Aorta (tissue), 5 donors: Measurements from ENCODE around the gene CALY. TPM values are rescaled to one million over a fixed set of nuclear protein-coding genes. Genes with fewer than 3 reads are reported as not detected.
A peak's percentile ranks its signal among the peaks of the same experiment; 100 is the strongest.

Experiments
- ATAC-seq: fragments of 200-7000 bp; cut with Tn5 transposase; one replicate; pipeline ENCODE4 v1.9.1; 2022; ENCODE audit warnings: moderate library complexity; ENCODE audit not compliant: low FRiP score
- DNase-seq, 2 donors: peaks; one replicate each; pipeline ENCODE4 v3.0.0-alpha.2; 2020
- H3K27ac ChIP-seq, 2 donors: one replicate each; pipeline ENCODE4 v1.5.1; 2013; ENCODE audit warnings: low read length in 2 of 2, mild to moderate bottlenecking in 2 of 2, moderate library complexity in 2 of 2, control low read depth in 1 of 2, inconsistent platforms in 1 of 2, low read depth in 1 of 2
- H3K27me3 ChIP-seq, 2 donors: one replicate each; pipeline ENCODE4 v1.6.1; 2013; ENCODE audit warnings: control low read depth in 1 of 2, low read length in 1 of 2, mild to moderate bottlenecking in 1 of 2, moderate library complexity in 1 of 2; ENCODE audit not compliant: insufficient read depth in 2 of 2, control insufficient read depth in 1 of 2
- H3K36me3 ChIP-seq, 2 donors: one replicate each; pipeline ENCODE4 v1.6.1; 2013; ENCODE audit warnings: control low read depth in 1 of 2, low read length in 1 of 2, mild to moderate bottlenecking in 1 of 2; ENCODE audit not compliant: insufficient read depth in 2 of 2, control insufficient read depth in 1 of 2
- H3K4me1 ChIP-seq, 2 donors: one replicate each; pipeline ENCODE4 v1.6.1; 2013; ENCODE audit warnings: low read length in 2 of 2, control low read depth in 1 of 2, mild to moderate bottlenecking in 1 of 2, moderate library complexity in 1 of 2; ENCODE audit not compliant: insufficient read depth in 2 of 2, control insufficient read depth in 1 of 2
- H3K4me3 ChIP-seq, 2 donors: one replicate each; pipeline ENCODE4 v1.5.1; 2013; ENCODE audit warnings: low read length in 2 of 2, control low read depth in 1 of 2, mild to moderate bottlenecking in 1 of 2
- H3K9me3 ChIP-seq: one replicate; pipeline ENCODE4 v1.6.1; 2013; ENCODE audit warnings: mild to moderate bottlenecking, low read length; ENCODE audit not compliant: control insufficient read depth
- WGBS, 2 donors: extraction: QIAGEN DNeasy Blood & Tissue Kit; methylation state at CpG; one replicate each; pipeline ENCODE4 v1.1.7; 2013; 5-methylcytosine and 5-hydroxymethylcytosine counted together
- intact Hi-C, 2 donors: fragments of 100-400 bp; cut with DNase I; formaldehyde crosslinking; loops; one replicate each; pipeline versions ENCODE4 v1.14.2 to v1.15.0; 2022
- long read RNA-seq, 2 donors: library from polyadenylated mRNA; unstranded; transcript quantifications; one replicate each; pipeline ENCODE4 v2.0.0, GENCODE V29; 2020 to 2021
- polyA plus RNA-seq, 2 donors: library from polyadenylated mRNA; stranded (reverse); fragments of 200-250 nt; gene quantifications; one replicate each; pipeline ENCODE4 v1.2.3, GENCODE V29; 2013
- total RNA-seq, 2 donors: library from RNA; stranded (reverse); fragmentation: NEBNext Ultra II Directional; extraction: Animal tissue kit (Norgen Biotek cat#: 25700); gene quantifications; one replicate each; pipeline ENCODE4 v1.2.1, GENCODE V29; 2021
- donor health status: healthy with polysubstance abuse.
- donor health status: Bipolar disorder and iron deficiency.
- donor health status: DM: no; HTN: no; CAD: no.
- donor health status: DM: no; HTN: no; CAD: no.
- donor health status: DM: yes; HTN: yes; CAD: no.

Gene CALY
- total RNA-seq (not detected), polyA plus RNA-seq (not detected)
- long read RNA-seq, donor 1: 0 reads
- long read RNA-seq, donor 2: 0 reads

GRCh38 chr10:133336577-133337369, at the start of gene CALY:
Gene CALY (minus strand): TSS chr10:133336896. CDS start chr10:133328989, 7,907 bp downstream.
- ATAC-seq: peak; percentile 8
- no peaks in the 10 kb centered on the region for H3K27me3 ChIP-seq
- WGBS, 2 donors: 13 to 16% methylated on average over 61 to 63 of the region's 63 CpGs
- no peak for DNase-seq
- intact Hi-C loops: no loop called here
- H3K36me3 ChIP-seq: no peaks in the 10 kb centered on the region
- H3K27ac ChIP-seq: no peak within 1 kb of the TSS
- no peaks in the 10 kb centered on the region for H3K4me1 ChIP-seq
- H3K9me3 ChIP-seq: no peaks in the 10 kb centered on the region
- H3K4me3 ChIP-seq: no peak within 1 kb of the TSS

GRCh38 chr10:133385214-133385613, 48.5 kb upstream of the CALY start:
- Histone ChIP-seq H3K4me1 (no peaks in the 10 kb centered on the region), H3K9me3 (no peaks in the 10 kb centered on the region), H3K36me3 (peaks cover 0 to 4% of the 10 kb centered on the region in 2 donors), H3K4me3 (no peak overlapping the region), H3K27ac (no peak overlapping the region), H3K27me3 (no peaks in the 10 kb centered on the region)
- intact Hi-C loops: no loop called here
- DNase-seq (peak in 1 of 2 donors; percentile 34), ATAC-seq (no peak)
- WGBS, 2 donors: 93 to 95% methylated on average over 2 of the region's 2 CpGs

GRCh38 chr10:133384071-133384470, 47.4 kb upstream of the CALY start:
- intact Hi-C loops: no loop called here
- Histone ChIP-seq H3K9me3 (no peaks in the 10 kb centered on the region), H3K27me3 (no peaks in the 10 kb centered on the region), H3K4me1 (no peaks in the 10 kb centered on the region), H3K27ac (no peak overlapping the region), H3K36me3 (peaks cover 0 to 4% of the 10 kb centered on the region in 2 donors), H3K4me3 (no peak overlapping the region)
- WGBS, 2 donors: 90 to 91% methylated on average over 13 of the region's 13 CpGs
- DNase-seq (peak in 1 of 2 donors; percentile 50), ATAC-seq (no peak)

- ATAC-seq (no peak), DNase-seq (peak in 1 of 2 donors; percentile 35)
- no peak overlapping the region for H3K27ac ChIP-seq
- H3K4me3 ChIP-seq: no peak overlapping the region
- intact Hi-C loops: no loop called here
- no peaks in the 10 kb centered on the region for H3K4me1 ChIP-seq
- peaks cover 0 to 4% of the 10 kb centered on the region in 2 donors for H3K36me3 ChIP-seq
- H3K9me3 ChIP-seq: no peaks in the 10 kb centered on the region
- WGBS, 2 donors: 94 to 97% methylated on average over 4 of the region's 4 CpGs
- H3K27me3 ChIP-seq: no peaks in the 10 kb centered on the region
Measured at GRCh38 chr10:133383551-133383950, 46.9 kb upstream of the CALY start.

- H3K27me3 ChIP-seq: no peaks in the 10 kb centered on the region
- no peak for ATAC-seq
- WGBS, 2 donors: 94 to 95% methylated on average over 8 of the region's 8 CpGs
Measured at GRCh38 chr10:133381036-133381435, 44.3 kb upstream of the CALY start.

GRCh38 chr10:133379801-133380666, 43.3 kb upstream of the CALY start:
- H3K27ac ChIP-seq: no peak overlapping the region
- H3K4me1 ChIP-seq: no peaks in the 10 kb centered on the region
- no peaks in the 10 kb centered on the region for H3K27me3 ChIP-seq
- H3K36me3 ChIP-seq: peaks cover 0 to 4% of the 10 kb centered on the region in 2 donors
- WGBS, 2 donors: 90% methylated on average over 36 of the region's 36 CpGs
- ATAC-seq: no peak
- no peaks in the 10 kb centered on the region for H3K9me3 ChIP-seq
- peak overlapping the region; percentile 60 to 80 for H3K4me3 ChIP-seq
- no peak for DNase-seq
- intact Hi-C loops: loop anchor here in 1 of 2 donors (5.0 kb wide), 1 partner anchor 73 kb away; the partner anchor contains the start of genes TUBGCP2 and ZNF511

More at GRCh38 chr10:133381036-133381435, 44.3 kb upstream of the CALY start:
- Histone ChIP-seq H3K36me3 (peaks cover 0 to 4% of the 10 kb centered on the region in 2 donors), H3K4me1 (no peaks in the 10 kb centered on the region), H3K4me3 (no peak overlapping the region), H3K27ac (no peak overlapping the region), H3K9me3 (no peaks in the 10 kb centered on the region)
- DNase-seq: peak in 1 of 2 donors; percentile 21
- intact Hi-C loops: no loop called here

GRCh38 chr10:133379152-133379800, 42.6 kb upstream of the CALY start, which contains the start of gene PAOX:
Gene PAOX (plus strand): TSS chr10:133379262. CDS start chr10:133379317, 55 bp downstream.
- H3K36me3 ChIP-seq: peaks cover 0 to 3% of the 10 kb centered on the region in 2 donors
- ATAC-seq (peak; percentile 58), DNase-seq (peak; percentile 87 to 92)
- H3K9me3 ChIP-seq: no peaks in the 10 kb centered on the region
- no peaks in the 10 kb centered on the region for H3K27me3 ChIP-seq
- peak within 1 kb of the TSS; percentile 72 to 80 for H3K4me3 ChIP-seq
- peak within 1 kb of the TSS in 1 of 2 donors; percentile 4 for H3K27ac ChIP-seq
- intact Hi-C loops: loop anchor here in 1 of 2 donors (5.0 kb wide), 1 partner anchor 72 kb away; the partner anchor contains the start of genes TUBGCP2 and ZNF511
- H3K4me1 ChIP-seq: no peaks in the 10 kb centered on the region
- 2 to 4% methylated on average over 30 to 69 of the region's 78 CpGs for WGBS, 2 donors
